DMS153 treated with DMSO at 0.1 percent for 48 hours (cell line): ENCODE results near the gene ENHO.
A peak's percentile ranks its signal among the peaks of the same experiment; 100 is the strongest.

Experiments used
- DNase-seq: peaks from one replicate; lab custom pipeline; 2025; ENCODE audit not compliant: unreplicated experiment; lab: John Stamatoyannopoulos, UW

The ENHO gene

GRCh38 chr9:34508463-34508862 lies 14.3 kb downstream of the ENHO start:
- no peak for DNase-seq

DNA sequence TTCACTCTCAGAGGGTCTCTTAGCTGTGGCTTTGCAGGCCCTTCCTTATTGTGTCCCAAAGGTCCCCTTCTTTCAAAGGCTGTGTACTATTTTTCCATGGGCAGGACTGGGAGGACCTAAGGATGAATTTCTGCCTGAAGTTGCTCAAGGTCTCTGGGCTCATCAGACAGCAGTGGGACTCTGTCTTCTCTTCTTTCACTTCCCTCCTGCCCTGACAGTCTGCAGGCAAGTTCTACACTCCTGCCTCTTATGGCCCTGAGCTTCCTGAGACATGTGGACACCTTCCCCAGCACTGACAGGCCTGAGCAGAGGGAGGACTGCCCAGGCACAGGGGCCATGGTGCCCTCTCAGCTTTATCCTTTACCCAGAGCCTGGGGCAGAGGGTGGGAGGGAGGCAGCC lies 14.8 kb downstream of the ENHO start:
- DNase-seq: no peak

GRCh38 chr9:34507556-34507955 lies 15.2 kb downstream of the ENHO start:
- DNase-seq: no peak

GRCh38 chr9:34506623-34507022 lies 16.2 kb downstream of the ENHO start:
- no peak for DNase-seq

DNA sequence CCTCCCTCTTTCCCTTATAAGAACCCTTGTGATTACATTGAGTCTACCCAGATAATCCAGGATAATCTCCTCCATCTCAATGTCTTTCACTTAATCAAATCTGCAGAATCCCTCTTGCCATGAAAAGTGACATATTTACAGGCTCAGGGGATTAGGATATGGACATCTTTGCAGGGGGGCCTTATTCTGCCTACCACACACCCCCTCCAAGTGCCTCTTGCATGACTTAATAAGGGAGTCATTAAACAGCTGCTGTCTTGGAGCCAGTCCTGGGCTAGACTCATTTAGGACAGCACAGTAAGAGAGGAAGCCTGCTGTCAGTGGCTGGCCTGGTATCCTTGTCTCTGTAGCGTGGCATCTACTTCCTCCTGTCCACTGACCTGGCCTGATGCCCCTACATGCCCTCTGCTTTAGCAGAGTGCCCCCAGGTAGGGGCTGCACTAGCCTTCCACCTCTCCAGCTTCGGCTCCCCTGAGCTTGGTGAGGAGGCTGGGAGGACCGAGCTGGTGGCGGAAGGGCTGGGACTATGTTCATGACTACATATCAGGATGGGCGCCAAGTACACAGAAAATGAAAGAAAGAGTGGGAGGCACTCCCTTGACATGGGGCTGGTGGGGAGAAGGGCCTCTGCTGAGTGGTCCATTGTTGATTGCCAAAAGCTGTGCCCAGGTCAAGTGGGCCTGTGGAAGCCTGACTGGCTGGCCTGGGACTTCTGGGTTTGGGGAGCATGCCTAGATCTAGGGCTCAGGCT lies 17.2 kb downstream of the ENHO start:
- no peak for DNase-seq

DNA sequence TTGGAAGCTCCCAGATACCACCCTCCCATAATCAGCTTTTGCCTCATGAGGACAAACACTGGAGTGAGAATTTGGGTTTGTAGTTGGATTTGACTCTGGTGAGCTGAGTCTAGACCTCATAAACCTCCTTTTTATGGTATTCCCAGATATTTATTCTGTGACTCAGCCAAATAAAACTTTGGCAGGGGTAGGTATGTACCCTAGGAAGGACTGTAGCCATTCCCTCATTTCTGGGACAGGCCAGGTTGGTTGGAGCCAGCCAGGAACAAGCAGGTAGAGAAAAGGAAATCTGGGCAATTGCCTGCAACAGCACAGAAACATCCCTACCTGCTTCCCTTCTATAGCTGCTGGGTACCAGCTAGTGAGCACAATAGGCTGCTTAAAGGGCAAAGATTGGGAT lies 19.4 kb downstream of the ENHO start:
- DNase-seq: no peak

DNA sequence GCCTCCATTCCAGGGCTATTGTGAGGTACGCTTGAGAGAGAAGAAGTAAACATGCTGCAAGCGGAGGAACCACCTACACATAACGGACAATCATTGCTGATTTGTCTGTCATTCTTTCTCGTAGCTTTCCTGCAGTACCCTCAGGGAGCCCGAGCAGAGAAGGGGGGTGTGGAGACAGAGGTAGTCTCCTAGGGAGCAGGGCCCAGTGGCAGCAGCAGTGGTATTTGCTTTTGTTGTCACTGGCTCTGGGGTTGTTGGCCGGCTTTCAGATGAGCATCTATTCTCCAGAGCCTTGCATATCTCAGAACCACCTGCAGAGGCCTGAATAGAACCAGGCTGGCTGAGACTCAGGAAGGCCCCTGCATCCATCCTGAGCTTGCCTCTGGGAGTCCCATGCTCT lies 19.9 kb downstream of the ENHO start:
- DNase-seq: no peak

DNA sequence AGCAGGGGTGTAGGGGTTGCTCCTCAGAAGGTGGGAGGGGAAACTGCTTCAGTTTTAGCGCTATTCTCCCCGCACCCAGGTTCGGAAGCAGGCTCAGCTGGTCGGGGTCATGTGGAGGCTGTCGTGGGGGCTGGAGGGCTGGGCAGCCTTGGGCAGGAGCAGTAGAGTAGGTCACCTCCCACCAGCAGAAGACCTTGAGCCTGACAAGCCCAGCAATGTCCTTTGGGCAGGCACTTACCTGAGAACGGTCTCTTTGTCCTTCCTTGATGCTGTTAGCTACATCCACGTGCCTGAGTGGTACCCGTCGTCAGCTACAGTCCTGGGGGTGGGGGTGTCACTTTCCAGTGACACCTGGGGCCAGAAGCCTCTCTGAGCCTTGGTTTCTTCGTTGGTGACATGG lies 20.3 kb downstream of the ENHO start:
- no peak for DNase-seq

GRCh38 chr9:34501889-34502425 lies 20.8 kb downstream of the ENHO start:
- DNase-seq: no peak

DNA sequence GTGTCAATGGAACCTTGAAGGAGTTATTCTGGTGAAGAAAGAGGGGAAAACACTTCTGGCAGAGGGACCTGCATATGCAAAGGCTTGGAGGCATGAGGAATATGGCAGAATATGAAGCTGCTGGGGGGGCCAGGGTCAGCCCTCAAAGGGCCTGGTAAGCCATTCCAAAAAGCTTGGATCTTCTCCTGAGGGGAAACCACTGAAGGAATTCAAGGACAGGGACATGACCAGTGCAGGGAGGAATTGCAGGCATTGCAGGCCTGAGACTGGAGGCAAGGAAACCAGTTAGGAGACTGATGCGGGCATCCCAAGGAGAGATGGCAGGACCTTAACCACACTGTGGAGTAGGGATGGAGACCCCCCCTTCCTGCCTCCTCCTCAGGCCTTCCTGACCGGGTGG lies 21.4 kb downstream of the ENHO start:
- DNase-seq: no peak

DNA sequence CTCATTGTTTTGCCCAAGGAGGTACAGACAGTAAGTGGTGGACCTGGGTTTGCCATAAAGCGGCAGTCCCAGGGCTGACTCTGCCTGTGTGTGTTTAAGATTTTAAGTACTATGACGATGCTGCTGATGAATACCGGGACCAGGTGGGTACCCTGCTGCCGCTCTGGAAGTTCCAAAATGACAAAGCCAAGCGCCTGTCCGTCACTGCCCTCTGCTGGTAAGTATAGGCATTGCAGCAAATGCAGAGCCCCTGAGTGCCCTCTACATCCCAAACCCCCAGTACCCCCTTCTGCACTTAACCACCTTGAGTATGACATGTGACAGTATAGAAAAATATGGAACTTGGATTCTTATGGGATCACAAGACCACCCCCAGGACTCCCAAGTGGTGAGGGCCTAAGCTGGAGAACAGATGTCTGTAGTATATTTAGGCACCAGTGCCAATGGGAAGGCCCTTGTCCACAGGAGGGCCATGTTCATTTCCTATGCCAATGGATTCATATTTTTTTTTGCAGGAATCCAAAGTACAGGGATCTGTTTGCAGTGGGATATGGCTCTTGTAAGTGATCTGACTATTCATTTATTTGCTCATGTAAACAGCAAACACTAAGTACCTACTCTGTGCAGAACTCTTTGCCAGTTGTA lies 22.0 kb downstream of the ENHO start:
- peak; percentile 46 for DNase-seq

DNA sequence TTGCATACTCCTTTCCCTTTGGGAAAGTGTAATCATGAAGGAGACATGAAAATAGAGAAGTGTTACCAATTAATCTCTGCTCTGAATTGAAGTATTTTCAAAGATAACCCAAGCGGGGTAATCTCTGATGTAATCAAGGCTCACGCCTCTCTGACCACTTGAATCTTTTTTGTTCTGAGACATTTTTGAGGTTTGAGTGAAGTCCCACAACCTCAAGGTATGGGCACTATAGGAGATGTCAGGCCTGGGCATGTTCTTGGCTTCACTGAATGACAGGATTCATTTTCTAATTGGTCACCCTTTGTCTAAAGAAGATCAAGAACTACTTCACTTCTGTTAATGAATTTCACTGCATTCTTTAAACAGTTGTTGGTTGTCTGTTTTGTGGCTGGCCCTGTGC lies 23.7 kb downstream of the ENHO start:
- DNase-seq: no peak

DNA sequence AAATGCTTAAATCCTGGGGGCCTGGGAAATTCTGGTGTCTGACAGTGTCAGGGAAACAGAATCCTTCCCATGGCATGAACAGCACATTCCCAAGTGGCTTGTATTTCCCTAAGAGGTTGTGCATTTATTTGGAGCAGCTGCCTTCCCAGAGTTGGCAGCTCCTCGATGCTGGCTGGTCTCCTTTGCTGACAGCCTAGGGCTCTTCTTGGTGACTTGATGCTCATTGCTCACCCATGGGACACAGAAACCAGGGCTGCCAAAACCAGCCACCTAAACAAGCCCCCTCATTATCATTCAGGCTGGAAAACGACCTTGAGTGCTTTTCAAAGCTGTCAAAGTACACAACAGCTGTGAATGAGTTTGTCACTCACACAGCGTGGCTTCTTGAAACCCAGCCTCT lies 24.2 kb downstream of the ENHO start:
- no peak for DNase-seq

DNA sequence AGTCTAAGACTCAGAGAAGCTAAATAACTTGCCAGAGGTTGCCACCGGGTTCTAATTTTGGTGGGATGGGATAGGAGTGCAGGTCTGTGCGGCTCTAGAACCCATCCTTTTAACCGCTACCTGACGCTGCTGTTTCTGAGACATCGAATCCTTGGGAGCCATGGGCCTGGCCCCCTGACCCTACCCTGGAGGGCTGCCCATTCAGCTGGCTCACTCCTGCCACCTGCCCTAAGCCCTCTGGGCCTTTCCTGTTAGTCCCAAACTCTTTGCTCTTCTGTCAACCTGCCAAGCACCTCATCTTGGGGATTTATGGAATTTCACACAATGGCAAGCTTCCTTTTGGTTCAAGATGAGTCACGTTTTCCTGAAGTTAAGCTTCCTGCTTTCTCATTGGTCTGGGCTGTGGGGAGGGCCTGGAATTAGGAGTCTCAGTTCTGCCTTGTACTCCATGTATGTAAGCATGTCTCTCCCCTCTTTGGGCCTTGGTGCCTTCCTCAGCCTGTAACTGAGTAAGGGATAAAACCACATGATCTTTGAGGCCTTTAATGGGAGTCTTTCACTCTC lies 26.6 kb downstream of the ENHO start:
- no peak for DNase-seq

DNA sequence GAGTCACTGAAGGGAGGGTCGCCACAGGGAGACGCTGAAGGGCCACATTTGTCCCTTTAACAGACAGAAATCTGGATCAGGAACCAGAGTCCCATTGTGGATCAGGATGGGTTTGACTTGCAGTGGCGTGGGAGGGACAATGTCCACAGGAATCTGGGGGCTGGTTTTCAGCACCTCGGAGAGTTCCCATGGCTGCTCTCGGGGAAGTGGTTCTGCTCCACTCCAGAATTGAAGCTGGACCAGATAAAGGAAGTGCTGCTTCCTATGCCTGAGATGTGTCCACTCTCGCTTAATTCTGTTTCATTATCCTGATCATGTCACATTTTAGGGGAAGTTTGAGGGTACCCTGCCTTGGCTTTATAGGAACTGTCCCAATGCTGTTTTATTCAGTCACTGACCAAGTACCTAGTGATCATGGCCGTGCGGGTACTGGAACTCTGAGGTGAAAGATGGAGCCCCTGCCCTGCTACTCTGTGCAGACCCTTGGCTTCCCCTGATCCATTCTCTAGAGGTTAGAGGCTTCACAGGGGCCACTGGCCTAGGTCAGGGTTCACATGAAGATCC lies 28.7 kb downstream of the ENHO start:
- DNase-seq: no peak

GRCh38 chr9:34492051-34492450 lies 30.7 kb downstream of the ENHO start:
- no peak for DNase-seq

DNA sequence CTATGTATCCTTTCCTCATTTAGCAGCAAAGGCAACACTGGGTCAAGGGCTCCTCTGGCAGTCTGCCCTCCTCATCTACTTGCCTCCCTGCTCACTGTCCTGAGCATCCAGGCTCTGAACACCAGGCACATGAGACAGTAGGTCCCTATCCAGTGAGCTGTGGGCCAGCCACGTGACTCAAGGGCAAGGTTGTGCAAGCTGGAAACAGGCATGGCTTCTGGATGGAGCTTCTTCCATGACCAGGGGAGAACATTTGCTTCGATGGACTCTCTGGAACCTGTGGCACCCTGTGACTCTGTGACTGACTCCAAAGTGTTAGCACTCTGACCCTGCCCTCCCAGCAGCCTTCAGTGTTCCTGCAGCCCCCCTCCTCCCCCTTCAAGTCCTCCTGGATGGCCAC lies 31.2 kb downstream of the ENHO start:
- no peak for DNase-seq

- no peak for DNase-seq
Measured at GRCh38 chr9:34490760-34491159, 32.0 kb downstream of the ENHO start.

DNA sequence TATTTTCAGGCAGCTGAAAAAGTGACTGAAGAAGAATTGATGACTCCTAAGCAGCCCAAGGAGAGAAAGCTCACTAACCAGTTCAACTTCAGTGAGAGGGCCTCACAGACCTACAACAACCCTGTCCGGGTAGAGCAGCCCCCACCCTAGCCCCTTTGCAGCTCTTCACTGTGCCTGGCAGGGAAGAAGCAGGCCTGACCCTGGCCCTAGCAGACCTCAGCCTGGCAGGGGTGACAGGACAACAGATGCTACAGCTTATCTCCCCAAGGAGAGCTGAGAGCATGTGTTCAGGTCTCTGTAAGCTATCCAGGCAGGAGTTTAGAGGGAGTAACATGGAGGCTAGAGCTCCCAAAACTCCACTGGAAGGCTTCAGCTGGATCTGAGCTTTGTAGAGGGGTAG lies 32.4 kb downstream of the ENHO start:
- DNase-seq: no peak

DNA sequence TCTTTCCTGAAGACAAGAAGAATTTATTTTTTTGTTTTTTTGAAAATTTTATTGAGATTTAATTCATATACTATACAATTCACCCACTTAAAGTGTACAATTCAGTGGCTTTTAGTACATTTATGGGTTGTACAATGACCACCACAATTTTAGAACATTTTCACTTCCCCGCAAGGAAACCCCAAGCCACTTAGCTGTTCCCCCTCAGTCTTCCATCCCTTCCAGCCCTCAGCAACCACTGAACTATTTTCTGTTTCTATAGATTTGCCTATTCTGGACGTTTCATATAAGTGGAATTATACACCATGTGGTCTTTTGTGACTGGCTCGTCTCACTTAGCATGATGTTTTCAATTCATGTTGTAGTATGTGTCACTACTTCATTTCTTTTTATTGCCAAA lies 36.2 kb downstream of the ENHO start:
- DNase-seq: no peak

DNA sequence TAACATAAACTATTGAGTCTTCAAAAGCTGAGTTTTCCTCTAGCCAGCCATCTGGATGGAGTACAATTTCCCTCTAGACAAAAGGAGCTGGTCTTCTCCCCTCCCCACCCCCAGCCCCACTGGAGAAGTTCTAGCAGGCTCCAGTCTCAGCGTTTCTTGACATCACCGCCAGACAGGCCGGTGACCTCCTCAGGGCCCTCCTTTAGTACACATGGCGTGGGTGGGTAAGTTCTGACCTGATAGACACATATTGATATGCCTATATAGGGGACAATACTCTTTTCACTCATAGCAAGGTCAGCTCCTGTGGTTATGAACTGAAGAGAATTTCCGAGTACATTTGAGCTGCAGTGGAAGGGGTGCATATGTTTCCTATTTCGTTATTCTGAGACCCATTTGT lies 37.0 kb downstream of the ENHO start:
- no peak for DNase-seq

- DNase-seq: no peak
Measured at GRCh38 chr9:34484678-34485077, 38.1 kb downstream of the ENHO start.
